Neural cell (in vitro differentiated cells): Measurements from ENCODE around the gene ACTN1. TPM values are rescaled to one million over a fixed set of nuclear protein-coding genes. Genes with fewer than 3 reads are reported as not detected.

ENCODE experiments used
- H2AFZ ChIP-seq: fragments of 200-600, 300-800 bp; sonication (generic), shearing (Covaris generic); 2 replicates; pipeline ENCODE4 v1.6.0; 2014; ENCODE audit warnings: low read depth, mild to moderate bottlenecking, antibody characterized with exemption, low read length, moderate library complexity
- H3F3A ChIP-seq: fragments of 200-600 bp; shearing (Covaris generic); 2 replicates; pipeline ENCODE4 v1.6.1; 2016; ENCODE audit warnings: mild to moderate bottlenecking, moderate library complexity, mixed read lengths, antibody characterized with exemption, low read length; ENCODE audit not compliant: insufficient read depth, poor library complexity, severe bottlenecking
- H3K27ac ChIP-seq: fragments of 200-600, 300-800 bp; sonication (generic), shearing (Covaris generic); 2 replicates; pipeline ENCODE4 v1.5.1; 2014; ENCODE audit warnings: mild to moderate bottlenecking, low read length, moderate library complexity
- H3K27me3 ChIP-seq: fragments of 300-800, 200-600 bp; sonication (generic), shearing (Covaris generic); 2 replicates; pipeline ENCODE4 v1.6.0; 2014; ENCODE audit warnings: mild to moderate bottlenecking, low read depth, low read length, moderate library complexity; ENCODE audit not compliant: insufficient read depth
- H3K36me3 ChIP-seq: fragments of 300-800, 200-600 bp; sonication (generic), shearing (Covaris generic); 2 replicates; pipeline ENCODE4 v1.5.1; 2014; ENCODE audit warnings: mild to moderate bottlenecking, antibody characterized with exemption, low read length, moderate library complexity; ENCODE audit not compliant: insufficient read depth
- H3K4me2 ChIP-seq: fragments of 300-800, 200-600 bp; sonication (generic), shearing (Covaris generic); 2 replicates; pipeline ENCODE4 v1.6.0; 2014; ENCODE audit warnings: mild to moderate bottlenecking, low read length
- H3K4me3 ChIP-seq: fragments of 300-800, 200-600 bp; sonication (generic), shearing (Covaris generic); 2 replicates; pipeline ENCODE4 v1.5.1; 2014; ENCODE audit warnings: mild to moderate bottlenecking, low read length, moderate library complexity
- H3K79me2 ChIP-seq: fragments of 200-600 bp; shearing (Covaris generic); replicated peaks from 2 replicates; pipeline ENCODE4 v1.6.0; 2014; ENCODE audit warnings: mild to moderate bottlenecking, low read length, moderate library complexity; ENCODE audit not compliant: insufficient read depth
- H3K9ac ChIP-seq: fragments of 300-800, 200-600 bp; sonication (generic), shearing (Covaris generic); 2 replicates; pipeline ENCODE4 v1.6.1; 2016; ENCODE audit warnings: mild to moderate bottlenecking, low read length, mixed read lengths
- H3K9me2 ChIP-seq: fragments of 200-600 bp; shearing (Covaris generic); 2 replicates; pipeline ENCODE4 v1.6.1; 2016; ENCODE audit warnings: mild to moderate bottlenecking, low read length, mixed read lengths; ENCODE audit not compliant: insufficient read depth
- H3K9me3 ChIP-seq: fragments of 200-600, 300-800 bp; sonication (generic), shearing (Covaris generic); 2 replicates; pipeline ENCODE4 v1.6.1; 2016; ENCODE audit warnings: mild to moderate bottlenecking, mixed run types, low read length, moderate library complexity, mixed read lengths
- H4K20me1 ChIP-seq: fragments of 200-600 bp; shearing (Covaris generic); 2 replicates; pipeline ENCODE4 v1.6.1; 2016; ENCODE audit warnings: mild to moderate bottlenecking, mixed run types; ENCODE audit not compliant: insufficient read depth
- CTCF ChIP-seq: fragments of 450-650 bp; IDR thresholded peaks from 2 replicates; pipeline ENCODE4 v1.5.1; 2014; ENCODE audit warnings: antibody characterized with exemption, mild to moderate bottlenecking, moderate library complexity; ENCODE audit not compliant: poor library complexity, severe bottlenecking
- EP300 ChIP-seq: fragments of 450-650 bp; conservative IDR thresholded peaks from 2 replicates; pipeline ENCODE4 v1.6.1; 2014; ENCODE audit warnings: antibody characterized with exemption, mild to moderate bottlenecking, moderate library complexity; ENCODE audit not compliant: poor library complexity, severe bottlenecking
- EZH2 ChIP-seq: fragments of 200-600, 300-800 bp; shearing (Covaris generic), sonication (generic); IDR thresholded peaks from 2 replicates; pipeline ENCODE4 v1.6.1; 2014; ENCODE audit warnings: antibody characterized with exemption, low read length, borderline replicate concordance, mild to moderate bottlenecking; ENCODE audit not compliant: insufficient read depth, poor library complexity, severe bottlenecking
- MXI1 ChIP-seq: fragments of 450-650 bp; conservative IDR thresholded peaks from 2 replicates; pipeline ENCODE4 v1.6.1; 2014; ENCODE audit warnings: antibody characterized with exemption, mild to moderate bottlenecking; ENCODE audit not compliant: poor library complexity, severe bottlenecking
- POLR2AphosphoS5 ChIP-seq: IDR thresholded peaks from 2 replicates; pipeline ENCODE4 v1.6.1; 2012
- RAD21 ChIP-seq: fragments of 450-650 bp; conservative IDR thresholded peaks from 2 replicates; pipeline ENCODE4 v1.6.1; 2014; ENCODE audit warnings: antibody characterized with exemption, mild to moderate bottlenecking, moderate library complexity
- REST ChIP-seq: IDR thresholded peaks from 2 replicates; pipeline ENCODE4 v1.6.1; 2012; ENCODE audit warnings: borderline replicate concordance
- SMC3 ChIP-seq: fragments of 450-650 bp; conservative IDR thresholded peaks from 2 replicates; pipeline ENCODE4 v1.6.1; 2014; ENCODE audit warnings: antibody characterized with exemption, mild to moderate bottlenecking, moderate library complexity; ENCODE audit not compliant: poor library complexity
- TAF1 ChIP-seq: IDR thresholded peaks from 2 replicates; pipeline ENCODE4 v1.6.1; 2012; ENCODE audit warnings: low read depth
- polyA plus RNA-seq: library from polyadenylated mRNA; depleted of rRNA; stranded (reverse); fragments of >200 nt; gene quantifications from 2 replicates; pipeline ENCODE4 v1.2.3, GENCODE V29; 2014

ACTN1 gene
- polyA plus RNA-seq, 1 donor from 2014 or later, result 10.8 TPM

DNA sequence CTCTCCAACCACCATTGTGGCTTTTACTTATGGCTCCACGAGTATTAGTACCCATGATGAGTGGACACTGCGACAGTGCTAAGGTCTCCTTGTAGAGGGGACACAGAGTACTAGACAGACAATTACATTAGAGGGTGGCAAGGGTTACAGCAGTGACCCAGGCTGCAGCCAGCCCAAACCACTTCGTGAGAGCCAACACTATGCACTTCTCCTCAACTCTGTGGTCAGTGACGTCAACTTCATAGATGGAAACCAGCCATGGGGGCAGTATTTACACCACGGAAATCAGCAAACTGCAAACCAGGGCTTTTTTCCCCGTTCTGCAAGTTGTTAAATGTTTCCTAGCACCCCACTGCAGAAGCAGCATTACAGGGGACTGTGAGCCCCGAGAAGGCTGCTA is 124.7 kb downstream of the ACTN1 start:
- H3K36me3 ChIP-seq, result no peaks in the 10 kb centered on the region
- H3K27ac ChIP-seq, result no peak overlapping the region
- no peaks in the 10 kb centered on the region for H3F3A ChIP-seq
- H2AFZ ChIP-seq, result no peak overlapping the region
- H3K79me2 ChIP-seq, result no peaks in the 10 kb centered on the region
- H3K4me3 ChIP-seq, result no peak overlapping the region
- no peaks in the 10 kb centered on the region for H3K27me3 ChIP-seq
- H3K9ac ChIP-seq, result no peak overlapping the region
- no peaks in the 10 kb centered on the region for H4K20me1 ChIP-seq
- no peak for TF ChIP-seq REST
- TF ChIP-seq CTCF, result no peak
- no peak for TF ChIP-seq MXI1
- TF ChIP-seq EP300, result no peak
- TF ChIP-seq SMC3, result no peak
- no peak for TF ChIP-seq RAD21
- no peak for TF ChIP-seq EZH2
- no peak for TF ChIP-seq POLR2AphosphoS5
- no peak for TF ChIP-seq TAF1
- no peaks in the 10 kb centered on the region for H3K9me2 ChIP-seq
- no peaks in the 10 kb centered on the region for H3K9me3 ChIP-seq
- H3K4me2 ChIP-seq, result no peak overlapping the region

DNA sequence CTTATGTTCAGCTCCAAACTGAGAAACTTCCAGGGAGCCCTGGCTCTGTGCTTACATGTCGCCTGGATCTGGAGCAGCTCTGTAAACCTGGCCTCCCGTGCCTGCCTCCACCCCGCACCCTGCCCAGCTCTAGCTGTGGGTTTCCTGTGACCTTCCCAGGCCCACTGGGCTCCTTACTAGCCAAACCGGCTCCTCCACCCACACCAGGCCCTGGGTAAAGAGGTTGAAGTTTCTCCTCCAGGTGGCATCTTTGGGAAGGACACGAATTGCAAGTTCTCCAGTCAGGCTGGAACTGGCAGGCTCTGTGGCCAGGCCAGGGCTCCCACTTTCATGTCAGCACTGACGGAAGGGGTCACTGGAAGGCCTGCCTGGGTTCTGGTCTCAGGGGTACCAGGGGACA is 125.4 kb downstream of the ACTN1 start:
- H3F3A ChIP-seq, result no peaks in the 10 kb centered on the region

More for the DNA sequence above, 125.4 kb downstream of the ACTN1 start:
- Histone ChIP-seq H3K27ac (no peak overlapping the region), H3K79me2 (no peaks in the 10 kb centered on the region), H3K9me3 (no peaks in the 10 kb centered on the region), H3K36me3 (no peaks in the 10 kb centered on the region), H3K9ac (no peak overlapping the region), H3K4me2 (no peak overlapping the region), H3K9me2 (no peaks in the 10 kb centered on the region), H2AFZ (no peak overlapping the region), H4K20me1 (no peaks in the 10 kb centered on the region), H3K4me3 (no peak overlapping the region), H3K27me3 (no peaks in the 10 kb centered on the region)
- TF ChIP-seq REST, result no peak
- no peak for TF ChIP-seq POLR2AphosphoS5
- no peak for TF ChIP-seq SMC3
- TF ChIP-seq RAD21, result no peak
- TF ChIP-seq EZH2, result no peak
- no peak for TF ChIP-seq EP300
- no peak for TF ChIP-seq TAF1
- no peak for TF ChIP-seq MXI1
- TF ChIP-seq CTCF, result no peak
